ENCODE results near the gene TMEM131.

The TMEM131 gene

GRCh38 chr2:97708048-97708380, 287.7 kb downstream of the TMEM131 start:
- H3K27ac ChIP-seq (replicated peaks) = peak overlapping the region; percentile 17; the same call in 1 of the 2 replicates
- DNase-seq (ENCODE audit: low read depth in 1 of 2, low spot score in 1 of 2) = peak in 1 of 2 experiments; percentile 70

GRCh38 chr2:97707362-97708047, 288.2 kb downstream of the TMEM131 start:
- no peak overlapping the region for H3K4me3 ChIP-seq (replicated peaks; ENCODE audit: insufficient read depth, low read length)
- H3K27me3 ChIP-seq (ENCODE audit: insufficient read depth, poor library complexity, severe bottlenecking) = no peaks in the 10 kb centered on the region
- TF ChIP-seq REST (IDR thresholded peaks at IDR 0.05; ENCODE audit: insufficient replicate concordance, low read depth) = no peak
- TF ChIP-seq CTCF (IDR thresholded peaks at IDR 0.05; ENCODE audit: insufficient read depth, low read length) = no peak
- TF ChIP-seq POLR2AphosphoS5 (IDR thresholded peaks at IDR 0.05; ENCODE audit: low read depth) = no peak
- no peak for TF ChIP-seq SPI1 (IDR thresholded peaks at IDR 0.05; ENCODE audit: borderline replicate concordance, low read depth)
- no peak for TF ChIP-seq GABPA (IDR thresholded peaks at IDR 0.05; ENCODE audit: low read depth)
- DNase-seq (ENCODE audit: low read depth in 1 of 2, low spot score in 1 of 2) = no peak
- H3K27ac ChIP-seq (replicated peaks) = no peak overlapping the region

More at GRCh38 chr2:97708048-97708380, 287.7 kb downstream of the TMEM131 start:
- H3K4me3 ChIP-seq (replicated peaks; ENCODE audit: insufficient read depth, low read length) = no peak overlapping the region
- TF ChIP-seq SPI1 (IDR thresholded peaks at IDR 0.05; ENCODE audit: borderline replicate concordance, low read depth) (peak; percentile 39; the same call in 1 of the 2 replicates), GABPA (IDR thresholded peaks at IDR 0.05; ENCODE audit: low read depth) (no peak)
- H3K27me3 ChIP-seq (ENCODE audit: insufficient read depth, poor library complexity, severe bottlenecking) = no peaks in the 10 kb centered on the region

- no peak overlapping the region for H3K27ac ChIP-seq (replicated peaks)
- TF ChIP-seq CTCF (IDR thresholded peaks at IDR 0.05; ENCODE audit: insufficient read depth, low read length) (no peak), SPI1 (IDR thresholded peaks at IDR 0.05; ENCODE audit: borderline replicate concordance, low read depth) (no peak), POLR2AphosphoS5 (IDR thresholded peaks at IDR 0.05; ENCODE audit: low read depth) (no peak), GABPA (IDR thresholded peaks at IDR 0.05; ENCODE audit: low read depth) (no peak), REST (IDR thresholded peaks at IDR 0.05; ENCODE audit: insufficient replicate concordance, low read depth) (no peak)
- H3K27me3 ChIP-seq (ENCODE audit: insufficient read depth, poor library complexity, severe bottlenecking) = no peaks in the 10 kb centered on the region
- DNase-seq (ENCODE audit: low read depth in 1 of 2, low spot score in 1 of 2) = no peak
- H3K4me3 ChIP-seq (replicated peaks; ENCODE audit: insufficient read depth, low read length) = no peak overlapping the region
These were observed 288.9 kb downstream of the TMEM131 start for GRCh38 chr2:97706708-97707345.

Measured in HL-60 (cell line).